Common myeloid progenitor, CD34-positive (primary cell): Measurements from ENCODE around the gene KAZN.

ENCODE experiments used
- CTCF ChIA-PET: fragments of 350-600 bp; sonication (Branson Sonifier 250); formaldehyde crosslinking; loops from one replicate; lab custom pipeline; 2021; ENCODE audit warnings: antibody characterized with exemption; lab: Charles Lee
- POLR2A ChIA-PET: fragments of 350-600 bp; sonication (Branson Sonifier 250); formaldehyde crosslinking; loops from one replicate; lab custom pipeline; 2021; ENCODE audit warnings: antibody characterized with exemption; lab: Charles Lee
- DNase-seq, 3 donors: peaks; one replicate each; pipeline versions ENCODE4 v3.0.0 to v3.0.0-alpha.2; 2013
- H3K27ac ChIP-seq, 2 experiments: 1 replicate in 1 of 2; 2 replicates in 1 of 2; pipeline ENCODE4 v1.7.0; 2013; ENCODE audit warnings: inconsistent platforms in 2 of 2, low read length in 2 of 2, mild to moderate bottlenecking in 2 of 2, low read depth in 1 of 2, moderate library complexity in 1 of 2; ENCODE audit not compliant: severe bottlenecking in 2 of 2, insufficient read depth in 1 of 2, poor library complexity in 1 of 2
- H3K27me3 ChIP-seq, 5 experiments: replicated peaks in 2 of 5; 1 replicate in 3 of 5; 2 replicates in 2 of 5; pipeline versions ENCODE4 v1.6.1 to v1.7.0; 2013; ENCODE audit warnings: low read length in 4 of 5, mild to moderate bottlenecking in 2 of 5, moderate library complexity in 2 of 5, inconsistent platforms in 1 of 5; ENCODE audit not compliant: insufficient read depth in 5 of 5, control insufficient read depth in 4 of 5
- H3K36me3 ChIP-seq, 4 experiments: 1 replicate in 2 of 4; 2 replicates in 2 of 4; pipeline versions ENCODE4 v1.6.1 to v1.7.0; 2013; ENCODE audit warnings: low read length in 3 of 4, control low read depth in 1 of 4, mild to moderate bottlenecking in 1 of 4; ENCODE audit not compliant: control insufficient read depth in 4 of 4, insufficient read depth in 4 of 4
- H3K4me1 ChIP-seq, 4 experiments: 1 replicate in 3 of 4; 2 replicates in 1 of 4; pipeline versions ENCODE4 v1.6.1 to v1.7.1; 2013; ENCODE audit warnings: low read length in 3 of 4, mild to moderate bottlenecking in 3 of 4, control low read depth in 1 of 4, inconsistent platforms in 1 of 4, moderate library complexity in 1 of 4; ENCODE audit not compliant: control insufficient read depth in 4 of 4, insufficient read depth in 4 of 4; ENCODE audit errors: control extremely low read depth in 1 of 4
- H3K4me3 ChIP-seq, 7 experiments: 1 replicate in 4 of 7; 2 replicates in 3 of 7; pipeline versions ENCODE4 v1.5.1 to v1.7.0; 2013; ENCODE audit warnings: mild to moderate bottlenecking in 7 of 7, low read length in 6 of 7, moderate library complexity in 6 of 7, inconsistent platforms in 2 of 7, low read depth in 2 of 7, control low read depth in 1 of 7; ENCODE audit not compliant: insufficient read depth in 4 of 7, control insufficient read depth in 1 of 7; ENCODE audit errors: extremely low read depth in 1 of 7
- H3K9me3 ChIP-seq, 5 experiments: 1 replicate in 4 of 5; 2 replicates in 1 of 5; pipeline versions ENCODE4 v1.6.1 to v1.7.1; 2013; ENCODE audit warnings: low read length in 4 of 5, mild to moderate bottlenecking in 2 of 5, inconsistent platforms in 1 of 5, low read depth in 1 of 5, moderate library complexity in 1 of 5; ENCODE audit not compliant: control insufficient read depth in 4 of 5, insufficient read depth in 2 of 5; ENCODE audit errors: control extremely low read depth in 1 of 5
- WGBS: methylation state at CpG from one replicate; pipeline ENCODE4 v1.1.5; 2013; ENCODE audit not compliant: insufficient coverage; 5-methylcytosine and 5-hydroxymethylcytosine counted together

Gene KAZN

DNA sequence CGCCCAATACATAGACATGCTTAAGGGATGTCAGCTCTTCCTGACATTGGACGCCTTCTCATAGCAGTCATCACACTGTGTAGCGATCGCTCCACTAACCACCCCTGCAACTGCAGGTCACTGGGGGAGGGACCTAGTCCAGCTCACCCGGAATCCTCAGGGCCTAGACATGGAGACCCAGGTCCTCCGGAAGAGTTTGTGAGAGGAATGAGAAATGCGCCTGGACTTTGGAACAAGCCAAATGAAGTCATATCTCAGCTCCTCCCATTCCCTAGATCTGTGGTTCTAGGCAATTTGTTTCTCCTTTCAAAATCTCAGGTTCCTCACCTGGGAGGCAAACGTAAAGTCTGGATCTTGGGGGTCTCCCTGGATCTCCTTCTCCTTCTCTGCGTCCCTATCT is 253.3 kb downstream of the KAZN start:
- H3K9me3 ChIP-seq, result no peaks in the 10 kb centered on the region
- H3K27me3 ChIP-seq, result peaks cover 0 to 19% (median 2%) of the 10 kb centered on the region in 5 experiments
- 99% methylated on average over 8 of the region's 9 CpGs for WGBS
- DNase-seq, result no peak
- ChIA-PET POLR2A (no interaction called here), CTCF (interaction anchor here (1.0 to 1.4 kb wide), 4 partner anchors 25 to 244 kb away, joined by 3 to 4 read pairs (median 3); no protein-coding TSS in a partner anchor)
- no peak overlapping the region for H3K4me3 ChIP-seq
- H3K4me1 ChIP-seq, result no peaks in the 10 kb centered on the region
- H3K36me3 ChIP-seq, result no peaks in the 10 kb centered on the region
- no peak overlapping the region for H3K27ac ChIP-seq

GRCh38 chr1:14852291-14852690 is 253.8 kb downstream of the KAZN start:
- no peak for DNase-seq
- ChIA-PET CTCF (interaction anchor here (1.0 to 1.4 kb wide), 4 partner anchors 8 to 245 kb away, joined by 3 to 4 read pairs (median 3); no protein-coding TSS in a partner anchor), POLR2A (no interaction called here)
- no peaks in the 10 kb centered on the region for H3K36me3 ChIP-seq
- no peak overlapping the region for H3K4me3 ChIP-seq
- WGBS, result 98% methylated on average over 8 of the region's 9 CpGs
- peaks cover 0 to 19% (median 3%) of the 10 kb centered on the region in 5 experiments for H3K27me3 ChIP-seq
- no peaks in the 10 kb centered on the region for H3K9me3 ChIP-seq
- no peaks in the 10 kb centered on the region for H3K4me1 ChIP-seq
- no peak overlapping the region for H3K27ac ChIP-seq

DNA sequence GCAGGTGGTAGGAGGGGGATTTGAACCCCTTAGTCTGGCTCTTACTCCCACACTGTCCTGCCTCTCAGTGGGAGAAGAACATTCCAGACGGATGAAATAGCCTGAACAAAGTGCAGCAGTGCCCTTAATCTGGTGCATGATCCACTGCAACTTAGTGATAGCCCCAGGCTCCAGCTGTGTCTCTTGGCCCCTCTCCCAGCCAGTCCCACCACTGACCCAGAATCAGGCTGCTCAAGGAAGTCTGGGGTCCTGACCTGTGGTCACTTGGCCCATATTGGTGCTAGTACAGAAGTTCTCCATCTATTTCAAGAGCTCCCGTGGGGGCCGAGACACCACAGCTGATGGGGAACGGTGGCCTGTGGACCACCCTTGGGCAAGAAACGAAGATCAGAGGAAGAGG is 255.0 kb downstream of the KAZN start:
- Histone ChIP-seq H3K9me3 (no peaks in the 10 kb centered on the region), H3K27me3 (peaks cover 0 to 19% (median 3%) of the 10 kb centered on the region in 5 experiments), H3K4me1 (no peaks in the 10 kb centered on the region), H3K27ac (no peak overlapping the region), H3K4me3 (no peak overlapping the region), H3K36me3 (no peaks in the 10 kb centered on the region)
- no peak for DNase-seq
- ChIA-PET CTCF (interaction anchor here (1.3 kb wide), 1 partner anchor 9 kb away, joined by 3 read pairs; no protein-coding TSS in a partner anchor), POLR2A (no interaction called here)
- 94% methylated on average over 5 of the region's 5 CpGs for WGBS

DNA sequence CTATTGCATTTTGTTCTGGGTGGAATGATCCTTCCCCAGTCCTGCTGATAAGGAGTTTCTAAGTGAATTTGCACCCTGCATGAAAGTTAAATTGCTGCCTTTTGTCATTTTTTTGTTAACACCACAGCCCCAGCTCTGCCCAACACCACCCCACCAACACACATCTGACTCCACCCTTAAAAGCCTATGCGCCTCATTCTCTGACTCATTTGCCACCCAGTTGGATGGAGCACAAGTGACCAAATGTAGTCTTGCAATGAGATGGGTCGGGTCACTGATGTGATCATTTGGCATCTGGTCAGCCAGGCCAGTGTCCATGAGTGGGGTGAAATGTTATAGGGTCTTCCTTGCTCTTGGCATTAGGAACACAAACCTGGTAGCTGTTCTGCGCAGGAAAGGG is 256.8 kb downstream of the KAZN start:
- POLR2A ChIA-PET, result no interaction called here
- DNase-seq, result no peak

GRCh38 chr1:14855801-14856200 is 257.3 kb downstream of the KAZN start:
- POLR2A ChIA-PET, result no interaction called here
- no peak overlapping the region for H3K4me3 ChIP-seq

More for the DNA sequence above, 256.8 kb downstream of the KAZN start:
- Histone ChIP-seq H3K27ac (no peak overlapping the region), H3K36me3 (no peaks in the 10 kb centered on the region), H3K27me3 (peaks cover 0 to 19% (median 6%) of the 10 kb centered on the region in 5 experiments), H3K9me3 (no peaks in the 10 kb centered on the region), H3K4me1 (no peaks in the 10 kb centered on the region), H3K4me3 (no peak overlapping the region)
- 97% methylated on average over 3 of the region's 3 CpGs for WGBS
- CTCF ChIA-PET, result no interaction called here

DNA sequence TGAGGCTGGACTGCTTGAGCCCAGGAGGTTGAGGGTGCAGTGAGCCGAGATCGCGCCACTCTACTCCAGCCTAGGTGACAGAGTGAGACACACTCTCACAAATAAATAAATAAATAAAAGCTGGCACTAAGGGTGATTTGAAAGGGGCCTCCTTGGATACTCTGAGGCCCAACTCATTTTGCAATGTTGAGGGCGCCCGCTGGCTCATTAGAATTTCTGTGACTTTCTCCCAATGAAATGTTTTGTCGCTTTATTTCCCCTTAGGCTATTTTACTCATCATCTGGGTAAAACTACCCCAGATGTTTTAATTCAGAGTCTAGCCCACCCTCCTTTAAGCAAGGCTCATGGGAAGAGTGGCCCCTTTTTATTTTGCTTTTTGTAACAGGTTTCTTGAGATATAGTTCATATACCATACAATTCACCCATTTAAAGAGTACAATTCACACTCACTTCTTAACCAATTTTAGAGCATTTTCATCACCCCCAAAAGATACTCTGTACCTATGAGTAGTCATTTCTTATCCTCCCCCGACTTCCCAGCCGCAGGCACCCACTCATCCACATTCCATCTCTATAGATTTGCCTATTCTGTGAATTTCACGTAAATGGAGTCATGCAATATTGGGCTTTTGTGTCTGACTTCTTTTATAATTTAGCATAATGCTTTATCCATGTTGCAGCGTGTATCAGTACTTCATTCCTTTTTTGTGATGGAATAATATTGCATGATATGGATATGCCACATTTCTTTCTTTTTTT is 259.1 kb downstream of the KAZN start:
- Histone ChIP-seq H3K27me3 (peaks cover 0 to 19% (median 6%) of the 10 kb centered on the region in 5 experiments), H3K9me3 (no peaks in the 10 kb centered on the region), H3K27ac (no peak overlapping the region), H3K4me1 (no peaks in the 10 kb centered on the region), H3K36me3 (no peaks in the 10 kb centered on the region), H3K4me3 (no peak overlapping the region)
- ChIA-PET POLR2A (no interaction called here), CTCF (no interaction called here)
- WGBS, result 86% methylated on average over 3 of the region's 10 CpGs
- DNase-seq, result no peak

More at GRCh38 chr1:14855801-14856200, 257.3 kb downstream of the KAZN start:
- Histone ChIP-seq H3K4me1 (no peaks in the 10 kb centered on the region), H3K27ac (no peak overlapping the region), H3K27me3 (peaks cover 0 to 19% (median 6%) of the 10 kb centered on the region in 5 experiments), H3K9me3 (no peaks in the 10 kb centered on the region), H3K36me3 (no peaks in the 10 kb centered on the region)
- WGBS, result 96% methylated on average over 4 of the region's 6 CpGs
- no peak for DNase-seq
- CTCF ChIA-PET, result no interaction called here

- peaks cover 0 to 7% (median 5%) of the 10 kb centered on the region in 5 experiments for H3K27me3 ChIP-seq
- no peaks in the 10 kb centered on the region for H3K36me3 ChIP-seq
- peak in 2 of 3 donors; percentile 36 to 39 for DNase-seq
- no peaks in the 10 kb centered on the region for H3K4me1 ChIP-seq
- no peak overlapping the region for H3K4me3 ChIP-seq
- WGBS, result 72% methylated on average over 9 of the region's 13 CpGs
- ChIA-PET POLR2A (no interaction called here), CTCF (interaction anchor here (1.5 kb wide), 1 partner anchor 12 kb away, joined by 4 read pairs; no protein-coding TSS in a partner anchor)
- no peaks in the 10 kb centered on the region for H3K9me3 ChIP-seq
- H3K27ac ChIP-seq, result no peak overlapping the region
Observed at GRCh38 chr1:14862114-14862771, 263.8 kb downstream of the KAZN start.
